ENCODE data around the gene CD200R1.

- TF ChIP-seq CTCF (IDR thresholded peaks at IDR 0.05; ENCODE audit: control extremely low read depth in 1 of 3, insufficient read depth in 1 of 3, low read depth in 1 of 3, low read length in 3 of 3) (no peak), RBBP5 (IDR thresholded peaks at IDR 0.05; ENCODE audit: borderline replicate concordance, low read depth, low read length) (no peak), RAD21 (IDR thresholded peaks at IDR 0.05 in 1 of 2, conservative IDR thresholded peaks at IDR 0.05 in 1 of 2; ENCODE audit: low read depth in 2 of 2, low read length in 2 of 2) (no peak), EZH2 (IDR thresholded peaks at IDR 0.05; ENCODE audit: low read depth, low read length, severe bottlenecking) (no peak), POLR2A (IDR thresholded peaks at IDR 0.05; ENCODE audit: control extremely low read depth in 1 of 2, low read depth in 2 of 2, low read length in 2 of 2) (no peak), BRCA1 (IDR thresholded peaks at IDR 0.05; ENCODE audit: low read depth, low read length) (no peak), RFX5 (IDR thresholded peaks at IDR 0.05; ENCODE audit: borderline replicate concordance, low read depth, low read length) (no peak), CREB1 (IDR thresholded peaks at IDR 0.05) (no peak), BACH1 (IDR thresholded peaks at IDR 0.05; ENCODE audit: low read length) (no peak), JUND (IDR thresholded peaks at IDR 0.05; ENCODE audit: low read length) (no peak), SUZ12 (IDR thresholded peaks at IDR 0.05; ENCODE audit: low read length) (no peak), SRF (IDR thresholded peaks at IDR 0.05; ENCODE audit: low read depth, low read length) (no peak), TAF1 (IDR thresholded peaks at IDR 0.05; ENCODE audit: low read depth, low read length) (no peak), CTBP2 (IDR thresholded peaks at IDR 0.05; ENCODE audit: borderline replicate concordance, insufficient read depth, insufficient read length, low read length) (no peak)
Observed at GRCh38 chr3:113021471-113021870, 46.6 kb upstream of the CD200R1 start.
